ENCODE results near the gene LY6G6C.

Gene LY6G6C

GRCh38 chr6:31736021-31736767 is 14.6 kb upstream of the LY6G6C start, which contains the start of gene CLIC1:
Gene CLIC1 (minus strand): TSS chr6:31736530. CDS start chr6:31736300, 230 bp downstream.
- H3K4me3 ChIP-seq (ENCODE audit: low read depth, low read length): peak within 1 kb of the TSS; percentile 64
- ChIA-PET POLR2A (interaction anchor here (0.5 to 6.8 kb wide), 21 partner anchors 13 to 235 kb away, joined by 3 to 102 read pairs (median 5); partner anchors contain the start of genes ABHD16A, BAG6, C6orf47 and GPANK1), CTCF (interaction anchor here (0.6 to 2.7 kb wide), 10 partner anchors 8 to 103 kb away, joined by 3 to 24 read pairs (median 5); partner anchors contain the start of genes HSPA1A, HSPA1B and HSPA1L)
- H3K36me3 ChIP-seq (ENCODE audit: control insufficient read depth in 2 of 2, insufficient read depth in 1 of 2, low read length in 2 of 2): peaks cover 11 to 36% of the 10 kb centered on the region in 2 experiments; a peak in 2 of 3 replicates
- H3K27ac ChIP-seq (ENCODE audit: extremely low read depth, low read depth, low read length): peak within 1 kb of the TSS; percentile 52
- peaks cover 35% of the 10 kb centered on the region for H3K4me1 ChIP-seq (ENCODE audit: control insufficient read depth, insufficient read depth, low read length)
- no peaks in the 10 kb centered on the region for H3K9me3 ChIP-seq (ENCODE audit: control insufficient read depth, insufficient read depth, low read depth, low read length)
- TF ChIP-seq PRDM4 (tag by site-specific recombination; IDR thresholded peaks at IDR 0.05) (peak; percentile 72; the same call in 1 of the 2 replicates), HOXC10 (CRISPR knock-in tag; IDR thresholded peaks at IDR 0.05) (no peak), ZNF112 (tag by site-specific recombination; IDR thresholded peaks at IDR 0.05) (no peak), ZNF366 (tag by site-specific recombination; conservative IDR thresholded peaks at IDR 0.05) (peak; percentile 56), ZXDB (tag by site-specific recombination; IDR thresholded peaks at IDR 0.05) (peak; percentile 64; the same call in 1 of the 2 replicates), ZIC2 (tag by site-specific recombination; IDR thresholded peaks at IDR 0.05) (0 out of 2 replicates have a peak, but pooled peaks have one; percentile 3), KLF16 (tag by site-specific recombination; IDR thresholded peaks at IDR 0.05) (peak; percentile 87), ZNF404 (tag by site-specific recombination; IDR thresholded peaks at IDR 0.05) (no peak), ZNF223 (tag by site-specific recombination; IDR thresholded peaks at IDR 0.05) (no peak), ZNF335 (tag by site-specific recombination; conservative IDR thresholded peaks at IDR 0.05) (peak; percentile 48; the same call in 1 of the 2 replicates), ZFP69B (tag by site-specific recombination; IDR thresholded peaks at IDR 0.05) (peak; percentile 27; the same call in 1 of the 2 replicates), ZSCAN30 (tag by site-specific recombination; IDR thresholded peaks at IDR 0.05) (peak; percentile 33; the same call in 1 of the 2 replicates), GLIS1 (tag by site-specific recombination; IDR thresholded peaks at IDR 0.05) (peak; percentile 75), KLF7 (tag by site-specific recombination; IDR thresholded peaks at IDR 0.05; ENCODE audit: borderline replicate concordance) (peak; percentile 74; the same call in 1 of the 2 replicates), KLF1 (tag by site-specific recombination; IDR thresholded peaks at IDR 0.05) (peak; percentile 89), SP2 (tag by site-specific recombination; IDR thresholded peaks at IDR 0.05) (peak; percentile 96), ZNF600 (tag by site-specific recombination; IDR thresholded peaks at IDR 0.05) (peak; percentile 90), ZBTB8A (tag by site-specific recombination; IDR thresholded peaks at IDR 0.05) (peak; percentile 34; the same call in 1 of the 2 replicates), ZBTB48 (tag by site-specific recombination; IDR thresholded peaks at IDR 0.05) (peak; percentile 74), ZBTB1 (tag by site-specific recombination; IDR thresholded peaks at IDR 0.05) (no peak), ZNF501 (tag by site-specific recombination; IDR thresholded peaks at IDR 0.05) (peak; percentile 44; the same call in 1 of the 2 replicates), SP3 (tag by site-specific recombination; IDR thresholded peaks at IDR 0.05) (peak; percentile 95), ZFP41 (tag by site-specific recombination; IDR thresholded peaks at IDR 0.05; ENCODE audit: borderline replicate concordance) (no peak), ZNF423 (tag by site-specific recombination; IDR thresholded peaks at IDR 0.05) (0 out of 2 replicates have a peak, but pooled peaks have one; percentile 23)
- TF ChIP-seq, protein P1, sequence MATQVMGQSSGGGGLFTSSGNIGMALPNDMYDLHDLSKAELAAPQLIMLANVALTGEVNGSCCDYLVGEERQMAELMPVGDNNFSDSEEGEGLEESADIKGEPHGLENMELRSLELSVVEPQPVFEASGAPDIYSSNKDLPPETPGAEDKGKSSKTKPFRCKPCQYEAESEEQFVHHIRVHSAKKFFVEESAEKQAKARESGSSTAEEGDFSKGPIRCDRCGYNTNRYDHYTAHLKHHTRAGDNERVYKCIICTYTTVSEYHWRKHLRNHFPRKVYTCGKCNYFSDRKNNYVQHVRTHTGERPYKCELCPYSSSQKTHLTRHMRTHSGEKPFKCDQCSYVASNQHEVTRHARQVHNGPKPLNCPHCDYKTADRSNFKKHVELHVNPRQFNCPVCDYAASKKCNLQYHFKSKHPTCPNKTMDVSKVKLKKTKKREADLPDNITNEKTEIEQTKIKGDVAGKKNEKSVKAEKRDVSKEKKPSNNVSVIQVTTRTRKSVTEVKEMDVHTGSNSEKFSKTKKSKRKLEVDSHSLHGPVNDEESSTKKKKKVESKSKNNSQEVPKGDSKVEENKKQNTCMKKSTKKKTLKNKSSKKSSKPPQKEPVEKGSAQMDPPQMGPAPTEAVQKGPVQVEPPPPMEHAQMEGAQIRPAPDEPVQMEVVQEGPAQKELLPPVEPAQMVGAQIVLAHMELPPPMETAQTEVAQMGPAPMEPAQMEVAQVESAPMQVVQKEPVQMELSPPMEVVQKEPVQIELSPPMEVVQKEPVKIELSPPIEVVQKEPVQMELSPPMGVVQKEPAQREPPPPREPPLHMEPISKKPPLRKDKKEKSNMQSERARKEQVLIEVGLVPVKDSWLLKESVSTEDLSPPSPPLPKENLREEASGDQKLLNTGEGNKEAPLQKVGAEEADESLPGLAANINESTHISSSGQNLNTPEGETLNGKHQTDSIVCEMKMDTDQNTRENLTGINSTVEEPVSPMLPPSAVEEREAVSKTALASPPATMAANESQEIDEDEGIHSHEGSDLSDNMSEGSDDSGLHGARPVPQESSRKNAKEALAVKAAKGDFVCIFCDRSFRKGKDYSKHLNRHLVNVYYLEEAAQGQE (tag by site-specific recombination; IDR thresholded peaks at IDR 0.05): 0 out of 2 replicates have a peak, but pooled peaks have one; percentile 32
- TF ChIP-seq, protein P2, sequence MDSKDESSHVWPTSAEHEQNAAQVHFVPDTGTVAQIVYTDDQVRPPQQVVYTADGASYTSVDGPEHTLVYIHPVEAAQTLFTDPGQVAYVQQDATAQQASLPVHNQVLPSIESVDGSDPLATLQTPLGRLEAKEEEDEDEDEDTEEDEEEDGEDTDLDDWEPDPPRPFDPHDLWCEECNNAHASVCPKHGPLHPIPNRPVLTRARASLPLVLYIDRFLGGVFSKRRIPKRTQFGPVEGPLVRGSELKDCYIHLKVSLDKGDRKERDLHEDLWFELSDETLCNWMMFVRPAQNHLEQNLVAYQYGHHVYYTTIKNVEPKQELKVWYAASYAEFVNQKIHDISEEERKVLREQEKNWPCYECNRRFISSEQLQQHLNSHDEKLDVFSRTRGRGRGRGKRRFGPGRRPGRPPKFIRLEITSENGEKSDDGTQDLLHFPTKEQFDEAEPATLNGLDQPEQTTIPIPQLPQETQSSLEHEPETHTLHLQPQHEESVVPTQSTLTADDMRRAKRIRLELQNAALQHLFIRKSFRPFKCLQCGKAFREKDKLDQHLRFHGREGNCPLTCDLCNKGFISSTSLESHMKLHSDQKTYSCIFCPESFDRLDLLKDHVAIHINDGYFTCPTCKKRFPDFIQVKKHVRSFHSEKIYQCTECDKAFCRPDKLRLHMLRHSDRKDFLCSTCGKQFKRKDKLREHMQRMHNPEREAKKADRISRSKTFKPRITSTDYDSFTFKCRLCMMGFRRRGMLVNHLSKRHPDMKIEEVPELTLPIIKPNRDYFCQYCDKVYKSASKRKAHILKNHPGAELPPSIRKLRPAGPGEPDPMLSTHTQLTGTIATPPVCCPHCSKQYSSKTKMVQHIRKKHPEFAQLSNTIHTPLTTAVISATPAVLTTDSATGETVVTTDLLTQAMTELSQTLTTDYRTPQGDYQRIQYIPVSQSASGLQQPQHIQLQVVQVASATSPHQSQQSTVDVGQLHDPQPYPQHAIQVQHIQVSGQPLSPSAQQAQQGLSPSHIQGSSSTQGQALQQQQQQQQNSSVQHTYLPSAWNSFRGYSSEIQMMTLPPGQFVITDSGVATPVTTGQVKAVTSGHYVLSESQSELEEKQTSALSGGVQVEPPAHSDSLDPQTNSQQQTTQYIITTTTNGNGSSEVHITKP (tag by site-specific recombination; IDR thresholded peaks at IDR 0.05): peak; percentile 93
- TF ChIP-seq, protein P3, sequence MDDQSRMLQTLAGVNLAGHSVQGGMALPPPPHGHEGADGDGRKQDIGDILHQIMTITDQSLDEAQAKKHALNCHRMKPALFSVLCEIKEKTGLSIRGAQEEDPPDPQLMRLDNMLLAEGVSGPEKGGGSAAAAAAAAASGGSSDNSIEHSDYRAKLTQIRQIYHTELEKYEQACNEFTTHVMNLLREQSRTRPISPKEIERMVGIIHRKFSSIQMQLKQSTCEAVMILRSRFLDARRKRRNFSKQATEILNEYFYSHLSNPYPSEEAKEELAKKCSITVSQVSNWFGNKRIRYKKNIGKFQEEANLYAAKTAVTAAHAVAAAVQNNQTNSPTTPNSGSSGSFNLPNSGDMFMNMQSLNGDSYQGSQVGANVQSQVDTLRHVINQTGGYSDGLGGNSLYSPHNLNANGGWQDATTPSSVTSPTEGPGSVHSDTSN (CRISPR knock-in tag; IDR thresholded peaks at IDR 0.05): 0 out of 2 replicates have a peak, but pooled peaks have one; percentile 67
